Sigmoid colon (tissue), 4 donors: ENCODE data around the gene PIH1D2.

Source experiments
- EP300 ChIP-seq, 4 donors: sonication (generic); formaldehyde crosslinking; IDR thresholded peaks; one replicate each; pipeline ENCODE4 v1.6.1; 2017; ENCODE audit warnings: antibody characterized with exemption in 4 of 4
- TF ChIP-seq, protein P1 (sequence below), 4 experiments: fragments of 450-650 bp in 3 of 4; fragments of 200-600 bp in 1 of 4; IDR thresholded peaks; one replicate each; pipeline ENCODE4 v1.5.1; 2016 to 2019; ENCODE audit warnings: antibody characterized with exemption in 4 of 4, mild to moderate bottlenecking in 3 of 4, moderate library complexity in 2 of 4

- TF ChIP-seq EP300 (IDR thresholded peaks at IDR 0.05) = no peak
- TF ChIP-seq, protein P1, sequence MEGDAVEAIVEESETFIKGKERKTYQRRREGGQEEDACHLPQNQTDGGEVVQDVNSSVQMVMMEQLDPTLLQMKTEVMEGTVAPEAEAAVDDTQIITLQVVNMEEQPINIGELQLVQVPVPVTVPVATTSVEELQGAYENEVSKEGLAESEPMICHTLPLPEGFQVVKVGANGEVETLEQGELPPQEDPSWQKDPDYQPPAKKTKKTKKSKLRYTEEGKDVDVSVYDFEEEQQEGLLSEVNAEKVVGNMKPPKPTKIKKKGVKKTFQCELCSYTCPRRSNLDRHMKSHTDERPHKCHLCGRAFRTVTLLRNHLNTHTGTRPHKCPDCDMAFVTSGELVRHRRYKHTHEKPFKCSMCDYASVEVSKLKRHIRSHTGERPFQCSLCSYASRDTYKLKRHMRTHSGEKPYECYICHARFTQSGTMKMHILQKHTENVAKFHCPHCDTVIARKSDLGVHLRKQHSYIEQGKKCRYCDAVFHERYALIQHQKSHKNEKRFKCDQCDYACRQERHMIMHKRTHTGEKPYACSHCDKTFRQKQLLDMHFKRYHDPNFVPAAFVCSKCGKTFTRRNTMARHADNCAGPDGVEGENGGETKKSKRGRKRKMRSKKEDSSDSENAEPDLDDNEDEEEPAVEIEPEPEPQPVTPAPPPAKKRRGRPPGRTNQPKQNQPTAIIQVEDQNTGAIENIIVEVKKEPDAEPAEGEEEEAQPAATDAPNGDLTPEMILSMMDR (IDR thresholded peaks at IDR 0.05) = no peak
Measured at GRCh38 chr11:112123129-112123528, 49.3 kb upstream of the PIH1D2 start.
